ENCODE measurements around the gene DHH.

The DHH gene

GRCh38 chr12:49126852-49127763 is 32.5 kb upstream of the DHH start:
- H3K36me3 ChIP-seq (ENCODE audit: control insufficient read depth in 2 of 2, insufficient read depth in 1 of 2, low read length in 2 of 2): peaks cover 0 to 40% of the 10 kb centered on the region in 2 experiments
- POLR2A ChIA-PET: interaction anchor here (0.6 to 1.4 kb wide), 6 partner anchors 10 to 117 kb away, joined by 3 to 6 read pairs (median 4); partner anchors contain the start of gene RHEBL1
- H3K27ac ChIP-seq (ENCODE audit: extremely low read depth, low read depth, low read length): no peak overlapping the region
- CTCF ChIA-PET: interaction anchor here (0.8 to 1.8 kb wide), 5 partner anchors 29 to 137 kb away, joined by 3 to 12 read pairs (median 3); no protein-coding TSS in a partner anchor
- H3K4me1 ChIP-seq (ENCODE audit: control insufficient read depth, insufficient read depth, low read length): no peaks in the 10 kb centered on the region
- H3K9me3 ChIP-seq (ENCODE audit: control insufficient read depth, insufficient read depth, low read depth, low read length): no peaks in the 10 kb centered on the region
- H3K4me3 ChIP-seq (ENCODE audit: low read depth, low read length): no peak overlapping the region
- TF ChIP-seq GFI1B (tag by site-specific recombination; IDR thresholded peaks at IDR 0.05) (peak; percentile 81), SP2 (tag by site-specific recombination; IDR thresholded peaks at IDR 0.05) (no peak), PRDM1 (tag by site-specific recombination; IDR thresholded peaks at IDR 0.05) (0 out of 2 replicates have a peak, but pooled peaks have one; percentile 47), ZEB2 (tag by site-specific recombination; IDR thresholded peaks at IDR 0.05) (peak; percentile 49; the same call in 1 of the 2 replicates), ZNF146 (tag by site-specific recombination; IDR thresholded peaks at IDR 0.05) (no peak; the same call in 1 of the 2 replicates), ZFP37 (tag by site-specific recombination; IDR thresholded peaks at IDR 0.05) (peak; percentile 38; the same call in 1 of the 2 replicates), ZNF501 (tag by site-specific recombination; IDR thresholded peaks at IDR 0.05) (peak; percentile 56; the same call in 1 of the 2 replicates), ZNF629 (tag by site-specific recombination; IDR thresholded peaks at IDR 0.05) (peak; percentile 51; the same call in 1 of the 2 replicates), ZNF2 (tag by site-specific recombination; IDR thresholded peaks at IDR 0.05) (peak; percentile 89), ZBTB6 (tag by site-specific recombination; IDR thresholded peaks at IDR 0.05) (0 out of 2 replicates have a peak, but pooled peaks have one; percentile 10), ZNF404 (tag by site-specific recombination; IDR thresholded peaks at IDR 0.05) (no peak), ZFP41 (tag by site-specific recombination; IDR thresholded peaks at IDR 0.05; ENCODE audit: borderline replicate concordance) (no peak), KLF1 (tag by site-specific recombination; IDR thresholded peaks at IDR 0.05) (peak; percentile 64), ZNF157 (tag by site-specific recombination; IDR thresholded peaks at IDR 0.05) (no peak), ZNF530 (tag by site-specific recombination; IDR thresholded peaks at IDR 0.05; ENCODE audit: low read depth) (no peak), ZXDB (tag by site-specific recombination; IDR thresholded peaks at IDR 0.05) (0 out of 2 replicates have a peak, but pooled peaks have one; percentile 25), OSR2 (tag by site-specific recombination; IDR thresholded peaks at IDR 0.05) (peak; percentile 73; the same call in 1 of the 2 replicates), ZNF324 (tag by site-specific recombination; IDR thresholded peaks at IDR 0.05) (peak; percentile 48; the same call in 1 of the 2 replicates), ZNF16 (tag by site-specific recombination; IDR thresholded peaks at IDR 0.05; ENCODE audit: low read depth) (no peak), ZBTB17 (tag by site-specific recombination; IDR thresholded peaks at IDR 0.05) (peak; percentile 42; the same call in 1 of the 2 replicates), ZNF785 (tag by site-specific recombination; IDR thresholded peaks at IDR 0.05) (no peak), ZNF449 (tag by site-specific recombination; IDR thresholded peaks at IDR 0.05) (peak; percentile 12; the same call in 1 of the 2 replicates), ZNF768 (tag by site-specific recombination; IDR thresholded peaks at IDR 0.05) (peak; percentile 3; the same call in 1 of the 2 replicates), ZNF558 (tag by site-specific recombination; IDR thresholded peaks at IDR 0.05) (no peak), SCRT1 (tag by site-specific recombination; IDR thresholded peaks at IDR 0.05; ENCODE audit: borderline replicate concordance) (0 out of 2 replicates have a peak, but pooled peaks have one; percentile 18), PRDM4 (tag by site-specific recombination; IDR thresholded peaks at IDR 0.05) (peak; percentile 81), ZNF600 (tag by site-specific recombination; IDR thresholded peaks at IDR 0.05) (peak; percentile 96), ZNF76 (tag by site-specific recombination; IDR thresholded peaks at IDR 0.05; ENCODE audit: borderline replicate concordance, low read depth) (no peak), IKZF3 (tag by site-specific recombination; IDR thresholded peaks at IDR 0.05) (peak; percentile 77), ZNF274 (IDR thresholded peaks at IDR 0.05; ENCODE audit: low read length) (no peak), ZNF274 (tag by site-specific recombination; IDR thresholded peaks at IDR 0.05; ENCODE audit: borderline replicate concordance) (no peak), KLF10 (tag by site-specific recombination; IDR thresholded peaks at IDR 0.05) (peak; percentile 23; the same call in 1 of the 2 replicates), GLIS1 (tag by site-specific recombination; IDR thresholded peaks at IDR 0.05) (peak; percentile 15; the same call in 1 of the 2 replicates), ZNF580 (tag by site-specific recombination; IDR thresholded peaks at IDR 0.05) (no peak)
